HG03066 (cell line): ENCODE data around the gene NPIPA8.
"Not testable (repeated sequence)": the region's sequence is repeated elsewhere in the genome, so short reads cannot be mapped to it uniquely, and the experiment has no call there.

Source experiments
- ATAC-seq: cut with Tn5 transposase; IDR thresholded peaks from one replicate; pipeline ENCODE4 v1.9.1; 2021; ENCODE audit warnings: low read depth; ENCODE audit not compliant: unreplicated experiment

Gene NPIPA8

DNA sequence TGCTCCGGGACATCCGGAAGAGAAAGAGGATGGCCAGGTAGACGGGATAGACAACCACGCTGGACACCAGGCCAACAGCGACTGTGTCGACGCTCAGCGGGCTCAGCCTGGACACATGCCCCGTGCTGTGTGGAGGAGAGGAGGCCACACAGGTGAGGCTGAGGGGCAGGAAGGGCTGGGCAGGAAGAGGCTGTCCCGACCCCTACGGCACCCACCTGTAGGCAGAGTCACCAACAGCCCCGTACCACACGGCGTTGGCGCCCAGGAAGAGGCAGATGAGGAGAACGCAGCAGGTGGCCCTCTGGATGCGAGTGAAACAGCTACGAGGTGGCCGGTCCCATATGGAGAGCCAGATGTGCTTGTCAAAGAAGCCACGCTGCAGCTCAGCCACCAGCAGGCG lies at the start of gene NPIPA8:
NPIPA8 (minus strand) TSS at position 101 of the 400 bp plus-strand sequence. CDS start 4,074 bp downstream, outside the sequence.
- ATAC-seq: not testable (repeated sequence)

DNA sequence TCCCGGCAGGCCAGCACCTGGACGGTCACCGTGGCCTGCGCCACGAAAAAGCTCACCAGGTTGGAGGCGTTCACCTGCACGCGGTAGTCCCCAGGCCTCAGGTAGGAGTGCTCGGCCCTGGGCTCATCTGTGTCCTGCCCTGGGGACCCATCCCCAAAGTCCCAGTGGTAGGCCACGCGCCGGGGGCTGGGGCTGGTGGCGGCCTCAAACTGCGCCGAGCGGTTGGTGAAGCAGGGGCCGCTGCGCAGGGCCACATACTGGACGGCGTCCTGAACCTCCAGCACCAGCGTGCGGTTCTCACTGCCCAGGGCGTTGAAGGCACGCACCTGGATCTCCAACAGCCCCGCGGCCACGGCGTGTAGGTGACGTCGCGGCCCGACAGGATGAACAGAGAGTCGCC lies 48.7 kb upstream of the NPIPA8 start:
- ATAC-seq: not testable (repeated sequence)

DNA sequence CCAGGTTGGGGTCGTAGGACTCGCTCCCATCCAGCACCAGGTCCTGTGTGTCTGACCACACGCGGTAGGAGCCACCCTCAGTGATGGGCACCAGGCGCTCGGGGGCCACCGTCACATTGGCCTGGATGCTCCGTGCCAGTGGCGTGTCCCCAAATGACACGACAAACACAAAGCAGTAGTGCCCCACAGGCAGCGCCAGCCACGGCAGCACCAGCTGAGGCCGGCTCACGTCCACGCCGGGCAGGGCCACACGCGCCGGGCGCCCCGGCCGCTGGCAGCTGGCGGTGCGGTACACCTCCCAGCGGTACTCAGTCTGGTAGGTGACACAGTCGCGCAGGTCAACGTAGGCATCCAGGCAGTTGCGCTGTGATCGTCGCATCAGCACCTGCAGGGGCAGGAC lies 48.3 kb upstream of the NPIPA8 start:
- ATAC-seq: not testable (repeated sequence)

DNA sequence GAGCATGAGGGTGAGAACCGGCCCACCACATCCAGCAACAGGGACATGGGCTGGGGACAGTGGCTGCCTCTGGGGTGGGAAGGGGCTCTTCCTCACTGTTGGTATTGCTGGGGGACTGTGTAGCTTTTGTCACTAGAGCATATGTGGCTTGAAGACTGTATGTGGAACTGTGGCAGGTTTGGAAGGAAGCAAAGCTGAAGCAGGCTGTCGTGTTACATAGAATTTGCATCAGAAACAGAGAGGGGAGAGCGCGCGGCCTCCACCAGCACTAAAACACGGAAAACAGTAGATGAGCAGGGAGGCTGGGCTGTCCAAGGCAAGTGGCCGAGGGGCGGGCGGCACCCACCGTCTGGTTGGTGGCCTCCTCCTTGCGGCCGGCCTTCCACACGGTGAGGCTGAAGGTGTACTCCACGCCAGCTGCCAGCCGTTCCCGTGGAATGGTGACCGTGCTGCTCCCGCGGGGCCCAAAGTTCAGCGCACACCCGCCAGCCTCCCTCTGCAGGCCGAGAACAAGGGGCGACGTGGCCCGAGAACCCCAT lies 47.6 kb upstream of the NPIPA8 start:
- not testable (repeated sequence) for ATAC-seq

DNA sequence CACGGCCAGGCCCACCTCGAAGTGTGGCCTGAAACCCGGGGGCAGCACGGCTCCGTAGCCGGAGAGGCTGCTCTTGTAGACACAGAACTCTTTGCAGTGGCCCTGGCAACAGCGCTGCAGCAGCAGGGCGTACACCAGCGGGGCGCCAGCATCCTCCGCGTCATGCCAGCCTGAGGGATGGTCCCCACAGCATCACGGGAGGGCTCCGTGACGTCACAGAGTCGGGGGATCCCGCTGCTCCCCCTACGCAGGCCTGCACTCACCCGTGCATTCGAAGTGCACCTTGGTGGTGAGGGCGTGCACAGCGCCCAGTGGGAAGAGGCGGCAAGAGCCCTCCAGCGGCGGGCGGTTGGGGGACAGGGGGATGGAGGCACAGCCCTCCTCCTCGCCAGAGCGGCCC lies 46.2 kb upstream of the NPIPA8 start:
- ATAC-seq: not testable (repeated sequence)

DNA sequence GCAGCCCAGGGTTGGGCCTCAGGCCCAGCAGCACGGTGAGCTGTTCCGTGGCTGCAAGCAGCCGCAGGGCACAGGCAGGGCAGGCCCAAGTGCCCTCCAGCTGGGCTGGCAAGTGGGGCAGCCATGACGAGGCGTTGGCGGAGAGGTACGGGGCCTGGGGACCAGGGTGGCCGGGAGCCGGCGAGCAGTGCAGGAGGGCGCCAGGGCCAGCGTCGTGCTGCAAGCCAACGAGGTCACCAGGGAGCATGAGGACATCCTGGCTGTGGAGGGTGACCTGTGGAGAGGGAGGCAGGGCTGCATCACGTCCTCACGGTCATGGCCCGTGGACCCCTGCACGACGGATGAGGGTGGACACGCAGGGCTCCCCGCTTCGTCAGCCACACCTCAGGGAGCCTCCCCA lies 11.2 kb upstream of the NPIPA8 start:
- not testable (repeated sequence) for ATAC-seq

DNA sequence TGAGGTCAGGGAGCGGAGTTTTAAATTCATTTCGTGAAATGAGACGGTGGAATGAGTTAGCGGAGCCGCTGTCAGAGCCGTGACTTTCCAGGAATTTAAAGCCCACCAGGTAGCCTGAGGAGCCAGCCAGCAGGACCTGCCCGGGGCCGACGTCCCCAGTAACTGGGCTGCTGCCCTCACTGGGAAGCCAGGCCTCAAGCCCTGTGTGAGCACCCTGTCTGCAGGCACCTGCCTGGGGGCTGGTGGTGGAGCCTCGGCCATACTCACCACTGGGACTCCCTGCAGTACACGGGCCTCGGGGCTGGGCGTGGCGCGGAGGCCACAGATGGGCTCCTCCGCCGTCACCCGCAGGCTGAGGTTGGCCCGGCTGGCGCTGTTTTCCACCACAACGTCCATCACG lies 10.5 kb upstream of the NPIPA8 start:
- ATAC-seq: not testable (repeated sequence)

DNA sequence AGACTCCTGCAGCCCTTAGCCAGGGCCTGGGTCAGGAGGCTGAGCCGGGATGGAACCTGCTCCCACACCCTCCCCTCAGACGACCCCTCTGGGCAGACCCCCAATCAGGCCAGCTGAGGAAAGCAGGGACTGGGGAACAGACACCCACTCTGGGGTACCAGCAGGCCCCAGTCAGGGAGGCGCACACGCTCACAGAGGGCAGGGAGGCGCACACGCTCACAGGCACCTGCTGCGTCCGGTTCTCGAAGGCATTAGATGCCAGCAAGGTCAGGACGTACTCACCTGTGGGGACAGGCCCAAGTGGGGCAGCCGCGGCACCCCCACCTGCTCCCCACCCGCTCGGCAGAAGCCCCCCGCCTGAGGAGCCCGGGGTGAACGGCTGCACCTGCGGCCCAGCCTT lies 8.1 kb upstream of the NPIPA8 start:
- not testable (repeated sequence) for ATAC-seq

DNA sequence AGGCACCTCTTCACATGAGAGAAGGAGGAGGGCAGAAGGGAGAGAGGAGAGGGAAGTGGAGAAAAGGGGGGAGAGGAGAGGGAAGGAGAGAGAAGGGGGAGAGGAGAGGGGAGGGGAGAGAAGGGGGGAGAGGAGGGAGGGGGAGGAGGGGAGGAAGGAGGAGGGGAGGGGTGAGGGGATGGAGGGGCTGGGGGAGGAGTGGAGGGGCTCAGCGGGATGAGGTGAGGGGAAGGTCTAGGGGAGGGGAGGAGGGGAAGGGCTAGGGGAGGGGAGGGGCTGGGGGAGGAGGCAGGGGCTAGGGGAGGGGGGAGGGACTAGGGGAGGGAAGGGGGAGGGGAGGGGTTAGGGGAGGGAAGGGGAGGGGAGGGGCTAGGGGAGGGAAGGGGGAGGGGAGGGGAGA lies 5.5 kb upstream of the NPIPA8 start:
- ATAC-seq: not testable (repeated sequence)

DNA sequence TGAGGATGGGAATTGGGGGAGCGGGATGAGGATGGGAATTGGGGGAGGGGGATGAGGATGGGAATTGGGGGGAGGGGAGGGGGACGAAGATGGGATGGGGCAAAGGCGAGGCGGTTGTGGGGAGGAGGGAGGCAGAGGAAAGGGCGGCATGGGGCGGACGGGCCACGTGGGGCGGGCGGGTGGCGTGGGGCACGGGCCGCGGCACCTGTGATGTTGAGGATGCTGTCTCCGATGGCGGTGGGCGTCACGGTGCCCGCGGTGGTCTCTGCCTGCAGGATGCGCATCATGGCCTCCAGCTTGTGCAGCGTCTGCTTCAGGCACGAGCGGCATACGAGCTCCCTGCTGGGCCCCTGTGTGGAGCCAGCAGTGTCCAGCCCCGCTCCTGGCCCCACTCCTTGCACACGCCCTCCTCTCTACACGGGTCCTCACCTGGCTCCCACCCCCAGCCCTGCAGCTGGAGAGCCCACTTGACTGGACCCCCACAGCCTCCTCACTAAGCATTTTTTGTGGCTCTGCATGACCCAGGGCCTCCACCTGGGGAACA lies 5.0 kb upstream of the NPIPA8 start:
- ATAC-seq: not testable (repeated sequence)

DNA sequence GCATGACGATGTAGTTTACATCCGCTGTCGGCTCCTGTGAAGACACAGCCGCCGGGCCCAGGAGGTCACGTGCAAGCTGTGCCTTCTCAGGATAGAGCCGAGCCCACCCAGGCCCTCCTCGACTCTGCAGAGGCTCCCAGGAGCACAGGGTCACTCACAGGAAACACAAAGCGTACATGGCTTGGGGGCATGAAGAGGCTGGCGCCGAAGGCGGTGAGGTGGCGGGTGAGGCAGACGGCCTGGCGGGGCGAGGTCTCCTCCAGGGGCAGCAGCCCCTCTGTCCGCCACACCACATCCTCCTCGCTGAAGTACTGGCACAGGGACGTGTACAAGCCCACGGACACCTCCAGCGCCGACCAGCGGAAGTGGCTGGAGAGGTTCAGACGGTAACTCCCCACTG lies 2.7 kb upstream of the NPIPA8 start:
- ATAC-seq: not testable (repeated sequence)

DNA sequence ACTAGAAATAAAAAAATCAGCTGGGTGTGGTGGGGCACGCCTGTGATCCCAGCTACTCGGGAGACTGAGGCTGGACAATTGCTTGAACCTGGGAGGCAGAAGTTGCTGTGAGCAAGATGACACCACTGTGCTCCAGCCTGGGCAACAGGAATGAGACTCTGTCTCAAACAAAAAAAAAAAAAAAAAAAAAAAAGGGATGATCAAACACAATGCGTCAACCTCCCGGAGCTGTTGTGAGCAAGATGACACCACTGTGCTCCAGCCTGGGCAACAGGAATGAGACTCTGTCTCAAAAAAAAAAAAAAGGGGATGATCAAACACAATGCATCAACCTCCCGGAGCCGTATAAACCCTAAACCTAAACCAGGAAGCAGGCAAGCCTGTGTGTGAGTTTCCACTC lies 24.7 kb downstream of the NPIPA8 start:
- not testable (repeated sequence) for ATAC-seq

DNA sequence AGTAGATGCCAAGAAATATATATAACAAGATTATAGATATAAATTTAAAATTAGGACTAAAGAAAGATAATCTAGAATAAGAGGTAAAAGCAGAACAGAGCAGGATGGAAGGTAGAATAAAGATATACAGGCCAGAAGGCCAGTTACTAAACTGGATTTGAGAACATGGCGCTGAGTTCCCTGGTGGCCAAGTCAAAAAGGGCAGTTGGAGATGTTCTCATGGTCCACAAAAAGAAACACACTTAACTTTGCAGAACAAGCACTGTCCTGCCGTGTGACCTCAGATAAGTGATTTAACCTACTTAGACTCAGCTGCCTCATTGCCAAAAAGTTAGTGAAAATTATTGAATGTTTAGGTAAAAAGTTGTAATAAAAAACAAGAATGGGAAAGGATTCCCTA lies 27.4 kb downstream of the NPIPA8 start:
- not testable (repeated sequence) for ATAC-seq

DNA sequence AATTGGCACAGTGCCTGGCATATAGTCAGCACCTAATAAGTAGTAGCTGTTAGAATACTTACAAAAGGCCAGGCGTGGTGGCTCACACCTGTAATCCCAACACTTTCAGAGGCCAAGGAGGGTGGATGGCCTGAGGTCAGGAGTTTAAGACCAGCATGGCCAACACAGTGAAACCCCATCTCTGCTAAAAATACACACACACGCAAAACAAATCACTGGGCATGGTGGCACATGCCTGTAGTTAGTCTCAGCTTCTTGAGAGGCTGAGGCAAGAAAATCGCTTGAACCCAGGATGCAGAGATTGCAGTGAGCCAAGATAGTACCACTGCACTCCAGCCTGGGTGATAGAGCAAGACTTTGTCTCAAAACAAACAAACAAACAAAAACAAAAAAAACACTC lies 29.3 kb downstream of the NPIPA8 start:
- not testable (repeated sequence) for ATAC-seq

DNA sequence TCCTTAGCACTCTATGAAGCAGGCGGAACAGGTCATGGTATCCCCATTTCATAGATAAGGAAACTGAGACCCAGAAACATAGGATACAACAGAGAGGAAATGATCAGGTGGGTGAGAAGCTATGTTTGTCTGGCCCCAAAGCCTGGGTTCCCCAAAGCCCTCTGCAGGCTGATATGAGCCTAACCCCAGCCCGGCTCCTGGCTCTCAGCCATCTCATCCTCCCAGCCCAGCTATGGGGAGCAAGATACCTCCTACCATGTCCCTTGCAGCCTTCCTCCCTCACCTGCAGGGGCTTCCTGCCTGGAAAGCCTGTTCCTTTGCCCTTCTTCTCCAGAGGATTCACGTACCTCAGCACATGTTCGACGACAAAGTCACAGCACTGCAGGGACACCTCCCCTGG lies 30.5 kb downstream of the NPIPA8 start:
- not testable (repeated sequence) for ATAC-seq

DNA sequence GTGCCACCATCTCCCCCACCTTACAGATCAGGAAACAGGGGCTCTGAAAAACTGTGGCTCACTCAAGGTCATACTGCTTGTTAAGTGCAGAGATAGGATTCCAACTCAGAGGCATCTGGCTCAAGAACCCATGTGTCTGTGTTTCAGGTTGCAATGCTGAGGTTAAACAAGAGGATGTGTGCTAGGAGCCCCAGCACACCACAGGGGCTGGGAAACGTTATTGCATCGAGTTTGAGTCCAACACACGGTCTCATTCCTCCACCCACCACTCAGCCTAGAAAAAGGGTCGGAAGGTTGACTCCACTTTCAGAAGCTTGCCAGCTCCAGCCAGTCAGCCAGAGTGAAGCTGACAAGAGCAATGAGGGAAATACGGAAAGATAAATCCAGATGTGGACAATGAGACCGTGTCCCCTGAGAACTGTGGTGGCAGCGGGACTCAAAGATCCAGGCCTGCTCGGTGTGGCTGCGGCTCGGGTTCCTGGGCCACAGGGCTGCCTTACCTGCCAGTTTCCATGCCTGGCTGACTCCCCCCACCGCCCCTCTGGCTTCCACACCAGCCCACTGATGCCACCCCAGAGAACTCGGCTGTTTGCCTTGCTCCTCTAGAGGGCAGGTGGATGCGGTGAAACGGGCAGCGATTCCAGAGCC lies 33.4 kb downstream of the NPIPA8 start:
- not testable (repeated sequence) for ATAC-seq

DNA sequence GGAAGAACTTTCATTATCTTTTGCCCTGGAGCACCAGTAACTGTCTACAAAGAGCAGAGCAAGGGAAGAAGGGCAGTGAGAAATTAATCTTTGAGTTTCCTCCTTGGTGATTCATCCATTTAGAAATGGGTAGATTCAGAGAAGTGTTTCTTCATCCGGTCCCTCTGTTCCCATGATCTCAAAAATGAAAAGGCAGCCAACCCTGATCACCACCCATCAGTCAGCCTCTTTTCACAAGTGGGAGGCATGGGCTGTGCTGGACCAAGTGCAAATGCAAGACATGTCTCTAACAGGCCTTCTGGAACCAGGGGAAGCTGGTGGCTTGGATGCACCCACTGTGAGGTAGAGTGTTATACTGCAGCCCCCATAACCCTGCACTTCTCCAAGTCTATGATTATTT lies 38.8 kb downstream of the NPIPA8 start:
- not testable (repeated sequence) for ATAC-seq

DNA sequence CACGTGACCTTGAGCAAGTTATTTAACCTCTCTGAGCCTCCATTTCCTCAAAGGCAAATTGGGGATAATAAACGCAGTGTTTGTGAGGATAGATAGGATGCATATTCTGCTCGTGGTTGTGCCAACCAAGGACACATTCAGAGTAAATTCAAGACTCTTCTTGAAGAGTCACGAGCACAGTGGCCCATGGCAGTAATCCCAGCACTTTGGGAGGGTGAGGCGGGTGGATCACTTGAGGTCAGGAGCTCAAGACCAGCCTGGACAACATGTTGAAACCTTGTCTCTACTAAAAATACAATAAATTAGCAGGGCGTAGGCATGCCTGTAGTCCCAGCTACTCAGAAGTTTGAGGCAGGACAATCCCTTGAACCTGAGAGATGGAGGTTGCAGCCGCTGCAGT lies 39.6 kb downstream of the NPIPA8 start:
- ATAC-seq: not testable (repeated sequence)

DNA sequence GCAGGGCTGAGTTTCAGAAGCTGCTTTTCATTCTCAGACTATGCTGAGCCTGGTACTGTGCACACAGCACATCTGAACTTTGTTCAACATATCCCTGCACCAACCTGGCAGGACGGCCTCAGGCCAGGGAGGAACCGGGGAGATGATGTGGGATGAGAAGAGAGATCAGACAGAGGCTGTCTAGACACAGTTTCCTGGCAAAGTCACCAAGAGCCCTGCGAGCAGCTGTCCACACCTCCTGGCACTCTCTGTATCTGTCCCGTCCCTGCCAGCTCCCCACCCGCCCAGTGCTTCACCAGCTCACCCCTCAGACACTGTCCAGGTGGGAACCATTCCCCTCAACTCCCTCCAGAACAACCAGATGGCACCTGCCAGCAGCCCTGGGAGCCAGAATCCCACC lies 42.2 kb downstream of the NPIPA8 start:
- not testable (repeated sequence) for ATAC-seq

DNA sequence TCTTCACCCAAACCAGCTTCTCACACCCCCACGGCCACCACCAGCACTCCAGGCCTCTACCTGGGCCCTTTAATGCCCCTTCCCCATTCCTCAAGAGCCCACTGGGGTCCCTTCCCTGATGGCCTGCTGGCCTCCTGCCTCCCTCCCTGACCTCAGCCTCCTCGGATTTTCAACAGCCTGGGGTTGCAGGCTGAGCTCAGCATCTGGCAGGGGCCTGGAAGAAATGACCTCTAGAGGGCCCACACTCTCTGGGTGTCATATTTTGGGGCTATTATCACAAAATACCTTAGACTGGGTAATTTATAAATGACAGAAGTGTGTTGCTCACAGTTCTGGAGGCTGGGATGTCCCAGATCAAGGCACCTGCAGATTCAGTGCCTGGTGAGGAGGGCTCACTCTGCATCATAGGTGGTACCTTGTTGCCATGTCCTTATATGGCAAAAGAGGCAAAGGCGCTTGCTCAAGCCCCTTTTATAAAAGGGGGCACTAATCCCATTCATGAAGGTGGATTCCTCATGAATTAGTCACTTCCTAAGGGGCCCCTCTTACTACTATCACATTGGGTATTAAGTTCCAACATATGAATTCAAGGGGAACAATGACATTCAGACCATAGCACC lies 43.1 kb downstream of the NPIPA8 start:
- not testable (repeated sequence) for ATAC-seq

DNA sequence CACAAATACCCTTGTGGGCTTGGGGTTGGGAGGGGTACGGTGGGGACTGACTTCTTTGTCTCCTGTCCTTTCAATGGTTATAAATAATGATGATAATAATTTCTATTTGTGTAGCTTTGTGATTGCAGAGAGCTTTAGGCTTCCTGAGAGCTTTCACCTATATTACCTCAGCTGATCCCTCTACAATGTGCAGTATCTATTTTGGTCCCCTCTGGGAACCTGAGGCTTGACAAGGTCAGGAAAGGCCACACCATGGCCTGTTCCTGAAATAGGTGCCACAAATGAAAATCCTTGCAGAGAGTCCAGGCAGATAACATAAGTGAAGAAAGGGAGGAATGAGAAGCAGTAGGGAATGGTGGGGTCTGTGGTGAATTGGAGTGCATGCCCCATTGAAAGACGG lies 45.6 kb downstream of the NPIPA8 start:
- ATAC-seq: not testable (repeated sequence)

DNA sequence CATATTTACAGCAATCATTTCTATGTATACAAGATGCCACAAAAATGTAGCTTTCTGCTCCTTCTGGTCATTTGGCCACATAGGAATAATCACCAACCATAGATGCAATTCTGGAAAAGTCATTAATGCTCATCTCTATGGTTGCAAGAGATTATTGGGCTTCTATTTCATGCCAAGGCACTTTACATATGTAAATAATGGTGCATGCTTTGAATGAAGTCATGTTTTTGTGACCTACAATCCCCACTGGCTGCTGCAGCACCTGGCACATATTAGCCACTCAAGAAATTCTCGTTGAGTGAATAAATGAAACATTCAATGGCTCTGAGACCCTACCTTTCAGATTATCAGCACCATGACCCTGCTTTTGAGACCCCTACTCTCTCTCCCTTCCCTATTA lies 50.2 kb downstream of the NPIPA8 start:
- ATAC-seq: not testable (repeated sequence)
